Trophoblast cell (in vitro differentiated cells and primary cell): ENCODE measurements around the gene MIAT.

ENCODE experiments used
- DNase-seq, 2 donors: peaks; one replicate each; pipeline ENCODE4 v3.0.0-alpha.2; 2016
- H2AFZ ChIP-seq: 2 replicates; pipeline ENCODE4 v1.6.1; 2013; ENCODE audit warnings: low read length, moderate library complexity, mild to moderate bottlenecking; ENCODE audit not compliant: insufficient read depth, poor library complexity
- H2AK5ac ChIP-seq: 2 replicates; pipeline ENCODE4 v1.6.1; 2013; ENCODE audit warnings: mild to moderate bottlenecking, low read length
- H2BK120ac ChIP-seq: 2 replicates; pipeline ENCODE4 v1.6.1; 2013; ENCODE audit warnings: low read length, mild to moderate bottlenecking, moderate library complexity; ENCODE audit not compliant: insufficient read depth, poor library complexity
- H2BK12ac ChIP-seq: 2 replicates; pipeline ENCODE4 v1.6.1; 2013; ENCODE audit warnings: mild to moderate bottlenecking, low read length, moderate library complexity
- H2BK5ac ChIP-seq: 2 replicates; pipeline ENCODE4 v1.6.1; 2013; ENCODE audit warnings: low read length, low read depth, moderate library complexity, mild to moderate bottlenecking; ENCODE audit not compliant: poor library complexity
- H3K14ac ChIP-seq: 2 replicates; pipeline ENCODE4 v1.6.1; 2013; ENCODE audit warnings: mild to moderate bottlenecking, low read length
- H3K18ac ChIP-seq: 2 replicates; pipeline ENCODE4 v1.6.1; 2013; ENCODE audit warnings: mild to moderate bottlenecking, low read length
- H3K23ac ChIP-seq: 2 replicates; pipeline ENCODE4 v1.6.1; 2013; ENCODE audit warnings: low read length
- H3K27ac ChIP-seq: 2 replicates; pipeline ENCODE4 v1.5.1; 2013; ENCODE audit warnings: low read depth, mild to moderate bottlenecking, inconsistent platforms, low read length, moderate library complexity
- H3K27me3 ChIP-seq: 2 replicates; pipeline ENCODE4 v1.6.1; 2013; ENCODE audit warnings: inconsistent platforms, mild to moderate bottlenecking, low read length, moderate library complexity; ENCODE audit not compliant: insufficient read depth
- H3K36me3 ChIP-seq, 2 experiments: 1 replicate in 1 of 2; 2 replicates in 1 of 2; pipeline ENCODE4 v1.6.1; 2013; ENCODE audit warnings: low read length in 2 of 2, mild to moderate bottlenecking in 2 of 2, moderate library complexity in 1 of 2; ENCODE audit not compliant: insufficient read depth in 2 of 2, control insufficient read depth in 1 of 2
- H3K4ac ChIP-seq: 2 replicates; pipeline ENCODE4 v1.6.1; 2013; ENCODE audit warnings: low read depth, mild to moderate bottlenecking, low read length, moderate library complexity
- H3K4me1 ChIP-seq, 2 experiments: 1 replicate in 1 of 2; 2 replicates in 1 of 2; pipeline ENCODE4 v1.6.1; 2013; ENCODE audit warnings: low read length in 2 of 2, mild to moderate bottlenecking in 2 of 2, moderate library complexity in 1 of 2; ENCODE audit not compliant: insufficient read depth in 2 of 2, control insufficient read depth in 1 of 2
- H3K4me2 ChIP-seq: 2 replicates; pipeline ENCODE4 v1.6.1; 2013; ENCODE audit warnings: inconsistent platforms, mild to moderate bottlenecking, low read length, moderate library complexity
- H3K4me3 ChIP-seq: 2 replicates; pipeline ENCODE4 v1.5.1; 2013; ENCODE audit warnings: mild to moderate bottlenecking, low read depth, low read length, inconsistent platforms
- H3K79me1 ChIP-seq: one replicate; pipeline ENCODE4 v1.6.1; 2013; ENCODE audit warnings: low read length
- H3K79me2 ChIP-seq: 2 replicates; pipeline ENCODE4 v1.6.1; 2013; ENCODE audit warnings: low read length, mild to moderate bottlenecking; ENCODE audit not compliant: control insufficient read depth, insufficient read depth, poor library complexity
- H3K9ac ChIP-seq: 2 replicates; pipeline ENCODE4 v1.6.1; 2013; ENCODE audit warnings: mild to moderate bottlenecking, low read length
- H3K9me3 ChIP-seq: 2 replicates; pipeline ENCODE4 v1.6.1; 2013; ENCODE audit warnings: low read depth, mild to moderate bottlenecking, control low read depth, inconsistent platforms, low read length; ENCODE audit not compliant: insufficient read depth
- H4K12ac ChIP-seq: 2 replicates; pipeline ENCODE4 v1.6.1; 2013; ENCODE audit warnings: low read depth, mild to moderate bottlenecking, low read length, moderate library complexity
- H4K8ac ChIP-seq: 2 replicates; pipeline ENCODE4 v1.6.1; 2013; ENCODE audit warnings: low read depth, mild to moderate bottlenecking, low read length, moderate library complexity
- H4K91ac ChIP-seq: one replicate; pipeline ENCODE4 v1.6.1; 2013; ENCODE audit warnings: low read depth, mild to moderate bottlenecking, low read length, moderate library complexity
- WGBS: extraction: QIAGEN DNeasy Blood & Tissue Kit; methylation state at CpG from one replicate; pipeline ENCODE4 v1.1.7; 2013; ENCODE audit warnings: missing lambda C conversion rate; ENCODE audit not compliant: insufficient read length, insufficient coverage; ENCODE audit errors: extremely low coverage; 5-methylcytosine and 5-hydroxymethylcytosine counted together

The MIAT gene

GRCh38 chr22:26691377-26691716 is 34.0 kb downstream of the MIAT start:
- H3K79me2 ChIP-seq: no peaks in the 10 kb centered on the region
- no peaks in the 10 kb centered on the region for H3K36me3 ChIP-seq
- no peak overlapping the region for H3K14ac ChIP-seq
- no peak overlapping the region for H3K18ac ChIP-seq
- no peak for DNase-seq
- no peak overlapping the region for H2AFZ ChIP-seq
- H4K12ac ChIP-seq: no peak overlapping the region
- H3K4ac ChIP-seq: no peak overlapping the region
- H3K9me3 ChIP-seq: no peaks in the 10 kb centered on the region
- H3K27ac ChIP-seq: no peak overlapping the region
- no peak overlapping the region for H2BK12ac ChIP-seq
- no peaks in the 10 kb centered on the region for H3K27me3 ChIP-seq
- H2BK5ac ChIP-seq: no peak overlapping the region
- no peak overlapping the region for H3K23ac ChIP-seq
- H2AK5ac ChIP-seq: no peak overlapping the region
- no peak overlapping the region for H3K9ac ChIP-seq
- H2BK120ac ChIP-seq: no peak overlapping the region
- no peak overlapping the region for H4K8ac ChIP-seq
- H3K4me1 ChIP-seq: no peaks in the 10 kb centered on the region
- no peak overlapping the region for H3K4me2 ChIP-seq
- no peak overlapping the region for H4K91ac ChIP-seq
- H3K79me1 ChIP-seq: no peaks in the 10 kb centered on the region
- WGBS: no CpG with 5 or more reads among the region's 6 CpGs
- no peak overlapping the region for H3K4me3 ChIP-seq

GRCh38 chr22:26692215-26692614 is 34.8 kb downstream of the MIAT start:
- no peak overlapping the region for H3K9ac ChIP-seq
- H3K4me3 ChIP-seq: no peak overlapping the region
- H4K91ac ChIP-seq: no peak overlapping the region
- no peak overlapping the region for H2BK5ac ChIP-seq
- H3K79me2 ChIP-seq: no peaks in the 10 kb centered on the region
- no peak overlapping the region for H2BK12ac ChIP-seq
- H3K23ac ChIP-seq: no peak overlapping the region
- H2BK120ac ChIP-seq: no peak overlapping the region
- no peak overlapping the region for H2AFZ ChIP-seq
- H3K18ac ChIP-seq: no peak overlapping the region
- no peaks in the 10 kb centered on the region for H3K4me1 ChIP-seq
- no peaks in the 10 kb centered on the region for H3K79me1 ChIP-seq
- no peaks in the 10 kb centered on the region for H3K27me3 ChIP-seq
- no peak for DNase-seq
- no peaks in the 10 kb centered on the region for H3K36me3 ChIP-seq
- no peak overlapping the region for H3K14ac ChIP-seq
- H2AK5ac ChIP-seq: no peak overlapping the region
- H3K27ac ChIP-seq: no peak overlapping the region
- H3K4ac ChIP-seq: no peak overlapping the region
- H3K4me2 ChIP-seq: no peak overlapping the region
- H3K9me3 ChIP-seq: no peaks in the 10 kb centered on the region
- no CpG with 5 or more reads among the region's 3 CpGs for WGBS
- no peak overlapping the region for H4K12ac ChIP-seq
- H4K8ac ChIP-seq: no peak overlapping the region

- no peaks in the 10 kb centered on the region for H3K79me2 ChIP-seq
- H4K91ac ChIP-seq: no peak overlapping the region
- H2BK12ac ChIP-seq: no peak overlapping the region
- no peaks in the 10 kb centered on the region for H3K27me3 ChIP-seq
- H3K79me1 ChIP-seq: no peaks in the 10 kb centered on the region
- no peak overlapping the region for H3K4me3 ChIP-seq
- H2BK120ac ChIP-seq: no peak overlapping the region
- no peak overlapping the region for H3K4me2 ChIP-seq
- no peak for DNase-seq
- H3K23ac ChIP-seq: no peak overlapping the region
- no peak overlapping the region for H3K18ac ChIP-seq
- peaks cover 3 to 4% of the 10 kb centered on the region in 2 experiments for H3K36me3 ChIP-seq
- H4K12ac ChIP-seq: no peak overlapping the region
- WGBS: no CpG with 5 or more reads among the region's 2 CpGs
- H4K8ac ChIP-seq: no peak overlapping the region
- peaks cover 4% of the 10 kb centered on the region for H3K9me3 ChIP-seq
- H3K27ac ChIP-seq: no peak overlapping the region
- H3K4ac ChIP-seq: no peak overlapping the region
- H3K4me1 ChIP-seq: no peaks in the 10 kb centered on the region
- H2BK5ac ChIP-seq: no peak overlapping the region
- no peak overlapping the region for H3K9ac ChIP-seq
- no peak overlapping the region for H2AFZ ChIP-seq
- no peak overlapping the region for H2AK5ac ChIP-seq
- no peak overlapping the region for H3K14ac ChIP-seq
These were observed 39.8 kb downstream of the MIAT start for GRCh38 chr22:26697151-26697550.

- Histone ChIP-seq H3K18ac (no peak overlapping the region), H3K9me3 (peaks cover 4% of the 10 kb centered on the region), H3K4me1 (no peaks in the 10 kb centered on the region), H2AK5ac (no peak overlapping the region), H3K27me3 (no peaks in the 10 kb centered on the region), H3K36me3 (peaks cover 3 to 4% of the 10 kb centered on the region in 2 experiments), H3K79me1 (no peaks in the 10 kb centered on the region), H2AFZ (no peak overlapping the region), H3K4me2 (no peak overlapping the region), H3K79me2 (no peaks in the 10 kb centered on the region), H4K12ac (no peak overlapping the region), H2BK120ac (no peak overlapping the region), H2BK12ac (no peak overlapping the region), H3K4me3 (no peak overlapping the region), H4K8ac (no peak overlapping the region), H3K4ac (no peak overlapping the region), H3K14ac (no peak overlapping the region), H3K9ac (no peak overlapping the region), H2BK5ac (no peak overlapping the region), H3K27ac (no peak overlapping the region), H3K23ac (no peak overlapping the region), H4K91ac (no peak overlapping the region)
- DNase-seq: no peak
These were observed 43.1 kb downstream of the MIAT start for GRCh38 chr22:26700462-26700861.

GRCh38 chr22:26700886-26701285 is 43.5 kb downstream of the MIAT start:
- no peak overlapping the region for H2BK12ac ChIP-seq
- H3K27ac ChIP-seq: no peak overlapping the region
- H3K4me3 ChIP-seq: no peak overlapping the region
- no peak overlapping the region for H2AK5ac ChIP-seq
- no peaks in the 10 kb centered on the region for H3K79me1 ChIP-seq
- no peak overlapping the region for H3K4ac ChIP-seq
- no peak overlapping the region for H3K23ac ChIP-seq
- no peak overlapping the region for H2BK120ac ChIP-seq
- H3K9me3 ChIP-seq: peaks cover 4% of the 10 kb centered on the region
- no peak overlapping the region for H4K91ac ChIP-seq
- no peaks in the 10 kb centered on the region for H3K79me2 ChIP-seq
- H2AFZ ChIP-seq: no peak overlapping the region
- H3K9ac ChIP-seq: no peak overlapping the region
- no peak overlapping the region for H3K14ac ChIP-seq
- H3K18ac ChIP-seq: no peak overlapping the region
- H3K4me2 ChIP-seq: no peak overlapping the region
- H3K27me3 ChIP-seq: no peaks in the 10 kb centered on the region
- DNase-seq: no peak
- H4K12ac ChIP-seq: no peak overlapping the region
- no peak overlapping the region for H2BK5ac ChIP-seq
- H4K8ac ChIP-seq: no peak overlapping the region
- no peaks in the 10 kb centered on the region for H3K4me1 ChIP-seq
- no CpG with 5 or more reads among the region's 4 CpGs for WGBS
- H3K36me3 ChIP-seq: peaks cover 3 to 4% of the 10 kb centered on the region in 2 experiments
